K562 (cell line): Measurements from ENCODE around the gene LSM4. TPM values are rescaled to one million over a fixed set of nuclear protein-coding genes. Genes with fewer than 3 reads are reported as not detected.

Experiments
- ATAC-seq: fragments of 200-7000 bp; cut with Tn5 transposase; 3 replicates; pipeline ENCODE4 v1.9.1; 2020; ENCODE audit warnings: moderate library complexity
- BruUV-seq: library from RNA; stranded (reverse); fragments of 400-500 nt; replicated peaks from 2 replicates; lab custom pipeline; 2021; lab: Mats Ljungman, UMichigan
- CTCF ChIA-PET: fragments of 300-600 bp; formaldehyde crosslinking; extraction: SDS; loops from one replicate; lab custom pipeline; 2021; ENCODE audit warnings: low intra/inter-chr PET ratio; lab: Yijun Ruan, JAX
- POLR2A ChIA-PET: fragments of 300-600, 350-650 bp; sonication (Branson Sonifier 250); formaldehyde crosslinking; extraction: SDS; loops from one replicate; lab custom pipeline; 2021; ENCODE audit warnings: antibody characterized with exemption, inconsistent platforms; lab: Yijun Ruan, JAX
- DNase-seq, 4 experiments: peaks; one replicate each; pipeline versions ENCODE4 v3.0.0 to v3.0.0-alpha.2; 2011 to 2018; ENCODE audit warnings: low spot score in 3 of 4, mixed read lengths in 3 of 4; ENCODE audit errors: extremely low read depth in 1 of 4
- FAIRE-seq: peaks from 2 replicates; lab custom pipeline; 2011; peaks lifted over from hg19 to GRCh38; lab: Jason Lieb, UNC
- H2AFZ ChIP-seq: 2 replicates; pipeline ENCODE4 v1.6.0; 2011; ENCODE audit warnings: low read depth, low read length, control low read depth, inconsistent platforms
- H3K27ac ChIP-seq: fragments of 200-600 bp; 3 replicates; pipeline ENCODE4 v1.8.0; 2011; ENCODE audit warnings: low read depth, mild to moderate bottlenecking, control low read depth, inconsistent platforms, low read length, moderate library complexity, mixed read lengths; ENCODE audit errors: extremely low read depth
- H3K27me3 ChIP-seq, 2 experiments: fragments of 300-600 bp in 1 of 2; 2 replicates in 1 of 2; 3 replicates in 1 of 2; pipeline versions ENCODE4 v1.6.0 to v1.8.0; 2011; ENCODE audit warnings: inconsistent platforms in 2 of 2, low read length in 2 of 2, mild to moderate bottlenecking in 1 of 2, mixed read lengths in 1 of 2, moderate library complexity in 1 of 2; ENCODE audit not compliant: control insufficient read depth in 2 of 2, insufficient read depth in 2 of 2
- H3K36me3 ChIP-seq: fragments of 300-600 bp; 3 replicates; pipeline ENCODE4 v1.8.0; 2011; ENCODE audit warnings: mild to moderate bottlenecking, low read length, inconsistent platforms; ENCODE audit not compliant: control insufficient read depth, insufficient read depth
- H3K4me1 ChIP-seq, 2 experiments: fragments of 200-600 bp in 1 of 2; replicated peaks in 1 of 2; 2 replicates in 1 of 2; 3 replicates in 1 of 2; pipeline versions ENCODE4 v1.5.1 to v1.8.0; 2011; ENCODE audit warnings: inconsistent platforms in 2 of 2, low read length in 2 of 2, mild to moderate bottlenecking in 1 of 2, mixed read lengths in 1 of 2, moderate library complexity in 1 of 2; ENCODE audit not compliant: control insufficient read depth in 2 of 2, insufficient read depth in 2 of 2
- H3K4me2 ChIP-seq: 2 replicates; pipeline ENCODE4 v1.6.1; 2011; ENCODE audit warnings: low read length, control low read depth, inconsistent platforms, mixed read lengths; ENCODE audit not compliant: insufficient read depth
- H3K4me3 ChIP-seq: fragments of 200-600 bp; sonication (generic), shearing (Covaris generic); 2 replicates; pipeline ENCODE4 v1.5.1; 2016; ENCODE audit warnings: control low read depth, inconsistent platforms
- H3K79me2 ChIP-seq: fragments of 200-600 bp; 3 replicates; pipeline ENCODE4 v1.8.0; 2011; ENCODE audit warnings: low read length, inconsistent platforms; ENCODE audit not compliant: control insufficient read depth, insufficient read depth
- H3K9ac ChIP-seq, 2 experiments: 2 replicates each; pipeline versions ENCODE4 v1.6.0 to v1.6.1; 2011; ENCODE audit warnings: low read depth in 2 of 2, low read length in 2 of 2, control low read depth in 1 of 2, inconsistent platforms in 1 of 2, mild to moderate bottlenecking in 1 of 2, mixed read lengths in 1 of 2; ENCODE audit not compliant: insufficient read depth in 1 of 2
- H3K9me1 ChIP-seq: one replicate; pipeline ENCODE4 v1.6.0; 2011; ENCODE audit warnings: inconsistent platforms, mild to moderate bottlenecking, low read length, moderate library complexity; ENCODE audit not compliant: control insufficient read depth, insufficient read depth
- H3K9me3 ChIP-seq: replicated peaks from 2 replicates; pipeline ENCODE4 v1.5.1; 2011; ENCODE audit warnings: low read depth, low read length, inconsistent platforms; ENCODE audit not compliant: control insufficient read depth, insufficient read depth
- H4K20me1 ChIP-seq: replicated peaks from 2 replicates; pipeline ENCODE4 v1.6.1; 2011; ENCODE audit warnings: low read length, inconsistent platforms, mixed read lengths; ENCODE audit not compliant: control insufficient read depth, insufficient read depth
- EP300 ChIP-seq: IDR thresholded peaks from 2 replicates; pipeline ENCODE4 v1.6.1; 2012; ENCODE audit warnings: low read length, improper control_type of control experiment
- L3MBTL2 ChIP-seq: fragments of 450-650 bp; IDR thresholded peaks from 2 replicates; pipeline ENCODE4 v1.6.1; 2016; ENCODE audit warnings: mild to moderate bottlenecking, moderate library complexity
- SMC3 ChIP-seq: conservative IDR thresholded peaks from 2 replicates; pipeline ENCODE4 v1.6.1; 2011; ENCODE audit warnings: low read depth, low read length, improper control_type of control experiment; ENCODE audit not compliant: insufficient read depth
- ZNF143 ChIP-seq: sonication (generic); formaldehyde crosslinking; IDR thresholded peaks from 2 replicates; pipeline ENCODE4 v1.9.0; 2022; ENCODE audit warnings: mild to moderate bottlenecking, missing genetic modification reagents
- WGBS: fragments of 100-300 bp; shearing (Covaris generic); methylation state at CpG from one replicate; pipeline ENCODE4 v1.1.6; 2016; ENCODE audit warnings: low coverage, mixed read lengths; ENCODE audit not compliant: insufficient coverage; ENCODE audit errors: missing lambda C conversion rate; 5-methylcytosine and 5-hydroxymethylcytosine counted together
- in situ Hi-C: fragments of 300-500 bp; cut with MboI; formaldehyde crosslinking; loops from 4 replicates; pipeline ENCODE4 v1.15.0; 2018; ENCODE audit warnings: inconsistent platforms, mixed read lengths
- intact Hi-C: fragments of 100-400 bp; cut with micrococcal nuclease; formaldehyde crosslinking; loops from 2 replicates; pipeline ENCODE4 v1.14.2; 2022
- polyA plus RNA-seq, 8 experiments: library from polyadenylated mRNA; depleted of rRNA in 4 of 8; stranded (reverse) in 5 of 8; unstranded in 3 of 8; fragments of >200 nt; fragmentation: Nextera tagmentation in 2 of 8; fragmentation: Illumina TruSeq in 1 of 8; extraction: Ambion mirVana in 2 of 8; extraction: Trizol in 1 of 8; gene quantifications; 2 replicates each; pipeline versions ENCODE4 v1.2.1 to v1.2.3, GENCODE V29; 2011 to 2014; ENCODE audit warnings: inconsistent platforms in 1 of 8, missing spikeins in 1 of 8
- total RNA-seq, 7 experiments: library from RNA; depleted of rRNA in 6 of 7; stranded (reverse); fragments of >200 nt in 6 of 7; fragmentation: Illumina TruSeq in 2 of 7; extraction: Trizol in 2 of 7; gene quantifications; 2 replicates each; pipeline versions ENCODE4 v1.2.1 to v1.2.3, GENCODE V29; 2011 to 2021; ENCODE audit warnings: low replicate concordance in 1 of 7
- TF ChIP-seq, protein P1 (sequence below), 2 experiments: fragments of 450-650 bp in 1 of 2; sonication (generic) in 1 of 2; formaldehyde crosslinking in 1 of 2; IDR thresholded peaks in 1 of 2; conservative IDR thresholded peaks in 1 of 2; 2 replicates each; pipeline versions ENCODE4 v1.6.1 to v1.8.1; 2016 to 2023; ENCODE audit warnings: mild to moderate bottlenecking in 2 of 2, moderate library complexity in 2 of 2, inconsistent platforms in 1 of 2, missing genetic modification reagents in 1 of 2
- TF ChIP-seq, protein P2 (sequence below): fragments of 450-650 bp; IDR thresholded peaks from 2 replicates; pipeline ENCODE4 v1.6.1; 2016; ENCODE audit warnings: mild to moderate bottlenecking, moderate library complexity

The LSM4 gene
- total and polyA plus RNA-seq, 9 of the 15 experiments (the other 6 are each of a cell fraction or from before 2014, with no cell fraction given) = 11.9 to 763 (median 202) TPM

DNA sequence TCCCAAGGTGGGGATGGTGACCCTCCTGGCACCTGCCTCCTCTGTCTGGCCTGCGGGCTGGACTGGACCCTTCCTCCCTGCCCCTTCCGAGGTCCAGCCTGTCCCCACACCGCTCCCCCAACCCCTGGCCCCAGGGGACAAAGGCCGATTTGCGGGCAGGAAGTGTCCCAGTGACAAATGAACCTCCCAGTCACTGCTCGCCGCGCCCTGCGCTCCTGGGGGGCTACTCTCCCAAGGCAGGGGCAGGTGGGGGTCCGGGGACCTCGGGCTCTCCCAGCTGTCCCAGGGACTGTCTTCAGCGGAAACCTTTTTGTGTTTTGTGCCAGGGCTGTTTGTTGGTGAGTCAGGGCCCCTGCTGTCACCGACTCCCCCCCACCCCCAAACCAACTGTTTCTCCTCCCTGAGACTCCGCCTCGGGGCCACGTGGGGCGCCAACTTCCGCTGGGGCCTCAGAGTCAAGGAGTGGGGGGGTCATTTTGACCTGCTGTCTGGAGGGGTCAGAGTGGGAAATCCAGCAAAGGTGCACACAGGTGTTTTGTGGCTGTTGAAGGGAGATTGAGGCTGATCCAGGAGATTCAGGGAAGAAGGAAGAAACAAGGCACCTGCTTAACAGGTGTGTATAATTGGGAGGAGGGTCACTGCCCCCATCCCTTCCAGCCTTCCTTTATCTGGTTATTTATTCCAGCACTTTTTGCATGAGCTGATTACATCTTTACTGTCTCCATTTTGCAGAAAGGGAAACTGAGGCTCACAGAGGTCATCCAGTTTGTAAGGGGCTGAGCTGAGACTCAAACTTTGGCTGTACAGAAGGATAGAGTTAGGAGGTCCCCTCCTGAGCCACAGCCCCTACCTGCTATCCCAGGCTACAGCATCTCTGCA is 18.4 kb upstream of the LSM4 start:
- in situ Hi-C loops (loop anchor here (5.0 kb wide), 1 partner anchor 66 kb away; no protein-coding TSS in a partner anchor), intact Hi-C loops (loop anchor here (2.0 kb wide), 1 partner anchor 68 kb away; no protein-coding TSS in a partner anchor)
- peak; percentile 71 for FAIRE-seq
- 0% methylated on average over 14 of the region's 18 CpGs for WGBS
- peaks cover 29% of the 10 kb centered on the region for H3K79me2 ChIP-seq
- H3K9me3 ChIP-seq = no peaks in the 10 kb centered on the region
- H3K27me3 ChIP-seq = no peaks in the 10 kb centered on the region
- H3K9ac ChIP-seq = peak overlapping the region; percentile 83 to 91
- H3K4me2 ChIP-seq = peak overlapping the region; percentile 93
- peaks cover 37% of the 10 kb centered on the region for H3K36me3 ChIP-seq
- H3K4me1 ChIP-seq = peaks cover 9 to 36% of the 10 kb centered on the region in 2 experiments; a peak in 4 of 5 replicates
- peak; percentile 80 to 91 (median 86) for DNase-seq
- ChIA-PET CTCF (interaction anchor here (0.6 to 0.8 kb wide), 3 partner anchors 19 to 282 kb away, joined by 3 to 4 read pairs (median 3); partner anchors contain the start of gene LSM4), POLR2A (interaction anchor here (1.5 to 7.9 kb wide), 6 partner anchors 18 to 61 kb away, joined by 3 to 106 read pairs (median 10); partner anchors contain the start of genes GDF15 and JUND)
- H4K20me1 ChIP-seq = no peaks in the 10 kb centered on the region
- H3K9me1 ChIP-seq = no peaks in the 10 kb centered on the region
- ATAC-seq = peak; percentile 89
- H2AFZ ChIP-seq = peak overlapping the region; percentile 84
- TSS peak; percentile 59 for BruUV-seq
- peak overlapping the region; percentile 92 for H3K27ac ChIP-seq
- peak overlapping the region; percentile 97 for H3K4me3 ChIP-seq
- TF ChIP-seq EP300 = peak; percentile 40
- TF ChIP-seq, protein P1, sequence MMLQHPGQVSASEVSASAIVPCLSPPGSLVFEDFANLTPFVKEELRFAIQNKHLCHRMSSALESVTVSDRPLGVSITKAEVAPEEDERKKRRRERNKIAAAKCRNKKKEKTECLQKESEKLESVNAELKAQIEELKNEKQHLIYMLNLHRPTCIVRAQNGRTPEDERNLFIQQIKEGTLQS (IDR thresholded peaks at IDR 0.05) = peak; percentile 42; the same call in 1 of the 2 replicates
- TF ChIP-seq, protein P1 (CRISPR knock-in tag; conservative IDR thresholded peaks at IDR 0.05) = no peak
- no peak for TF ChIP-seq SMC3
- TF ChIP-seq ZNF143 (CRISPR knock-in tag) = no peak
- TF ChIP-seq L3MBTL2 = peak; percentile 35
- TF ChIP-seq, protein P2, sequence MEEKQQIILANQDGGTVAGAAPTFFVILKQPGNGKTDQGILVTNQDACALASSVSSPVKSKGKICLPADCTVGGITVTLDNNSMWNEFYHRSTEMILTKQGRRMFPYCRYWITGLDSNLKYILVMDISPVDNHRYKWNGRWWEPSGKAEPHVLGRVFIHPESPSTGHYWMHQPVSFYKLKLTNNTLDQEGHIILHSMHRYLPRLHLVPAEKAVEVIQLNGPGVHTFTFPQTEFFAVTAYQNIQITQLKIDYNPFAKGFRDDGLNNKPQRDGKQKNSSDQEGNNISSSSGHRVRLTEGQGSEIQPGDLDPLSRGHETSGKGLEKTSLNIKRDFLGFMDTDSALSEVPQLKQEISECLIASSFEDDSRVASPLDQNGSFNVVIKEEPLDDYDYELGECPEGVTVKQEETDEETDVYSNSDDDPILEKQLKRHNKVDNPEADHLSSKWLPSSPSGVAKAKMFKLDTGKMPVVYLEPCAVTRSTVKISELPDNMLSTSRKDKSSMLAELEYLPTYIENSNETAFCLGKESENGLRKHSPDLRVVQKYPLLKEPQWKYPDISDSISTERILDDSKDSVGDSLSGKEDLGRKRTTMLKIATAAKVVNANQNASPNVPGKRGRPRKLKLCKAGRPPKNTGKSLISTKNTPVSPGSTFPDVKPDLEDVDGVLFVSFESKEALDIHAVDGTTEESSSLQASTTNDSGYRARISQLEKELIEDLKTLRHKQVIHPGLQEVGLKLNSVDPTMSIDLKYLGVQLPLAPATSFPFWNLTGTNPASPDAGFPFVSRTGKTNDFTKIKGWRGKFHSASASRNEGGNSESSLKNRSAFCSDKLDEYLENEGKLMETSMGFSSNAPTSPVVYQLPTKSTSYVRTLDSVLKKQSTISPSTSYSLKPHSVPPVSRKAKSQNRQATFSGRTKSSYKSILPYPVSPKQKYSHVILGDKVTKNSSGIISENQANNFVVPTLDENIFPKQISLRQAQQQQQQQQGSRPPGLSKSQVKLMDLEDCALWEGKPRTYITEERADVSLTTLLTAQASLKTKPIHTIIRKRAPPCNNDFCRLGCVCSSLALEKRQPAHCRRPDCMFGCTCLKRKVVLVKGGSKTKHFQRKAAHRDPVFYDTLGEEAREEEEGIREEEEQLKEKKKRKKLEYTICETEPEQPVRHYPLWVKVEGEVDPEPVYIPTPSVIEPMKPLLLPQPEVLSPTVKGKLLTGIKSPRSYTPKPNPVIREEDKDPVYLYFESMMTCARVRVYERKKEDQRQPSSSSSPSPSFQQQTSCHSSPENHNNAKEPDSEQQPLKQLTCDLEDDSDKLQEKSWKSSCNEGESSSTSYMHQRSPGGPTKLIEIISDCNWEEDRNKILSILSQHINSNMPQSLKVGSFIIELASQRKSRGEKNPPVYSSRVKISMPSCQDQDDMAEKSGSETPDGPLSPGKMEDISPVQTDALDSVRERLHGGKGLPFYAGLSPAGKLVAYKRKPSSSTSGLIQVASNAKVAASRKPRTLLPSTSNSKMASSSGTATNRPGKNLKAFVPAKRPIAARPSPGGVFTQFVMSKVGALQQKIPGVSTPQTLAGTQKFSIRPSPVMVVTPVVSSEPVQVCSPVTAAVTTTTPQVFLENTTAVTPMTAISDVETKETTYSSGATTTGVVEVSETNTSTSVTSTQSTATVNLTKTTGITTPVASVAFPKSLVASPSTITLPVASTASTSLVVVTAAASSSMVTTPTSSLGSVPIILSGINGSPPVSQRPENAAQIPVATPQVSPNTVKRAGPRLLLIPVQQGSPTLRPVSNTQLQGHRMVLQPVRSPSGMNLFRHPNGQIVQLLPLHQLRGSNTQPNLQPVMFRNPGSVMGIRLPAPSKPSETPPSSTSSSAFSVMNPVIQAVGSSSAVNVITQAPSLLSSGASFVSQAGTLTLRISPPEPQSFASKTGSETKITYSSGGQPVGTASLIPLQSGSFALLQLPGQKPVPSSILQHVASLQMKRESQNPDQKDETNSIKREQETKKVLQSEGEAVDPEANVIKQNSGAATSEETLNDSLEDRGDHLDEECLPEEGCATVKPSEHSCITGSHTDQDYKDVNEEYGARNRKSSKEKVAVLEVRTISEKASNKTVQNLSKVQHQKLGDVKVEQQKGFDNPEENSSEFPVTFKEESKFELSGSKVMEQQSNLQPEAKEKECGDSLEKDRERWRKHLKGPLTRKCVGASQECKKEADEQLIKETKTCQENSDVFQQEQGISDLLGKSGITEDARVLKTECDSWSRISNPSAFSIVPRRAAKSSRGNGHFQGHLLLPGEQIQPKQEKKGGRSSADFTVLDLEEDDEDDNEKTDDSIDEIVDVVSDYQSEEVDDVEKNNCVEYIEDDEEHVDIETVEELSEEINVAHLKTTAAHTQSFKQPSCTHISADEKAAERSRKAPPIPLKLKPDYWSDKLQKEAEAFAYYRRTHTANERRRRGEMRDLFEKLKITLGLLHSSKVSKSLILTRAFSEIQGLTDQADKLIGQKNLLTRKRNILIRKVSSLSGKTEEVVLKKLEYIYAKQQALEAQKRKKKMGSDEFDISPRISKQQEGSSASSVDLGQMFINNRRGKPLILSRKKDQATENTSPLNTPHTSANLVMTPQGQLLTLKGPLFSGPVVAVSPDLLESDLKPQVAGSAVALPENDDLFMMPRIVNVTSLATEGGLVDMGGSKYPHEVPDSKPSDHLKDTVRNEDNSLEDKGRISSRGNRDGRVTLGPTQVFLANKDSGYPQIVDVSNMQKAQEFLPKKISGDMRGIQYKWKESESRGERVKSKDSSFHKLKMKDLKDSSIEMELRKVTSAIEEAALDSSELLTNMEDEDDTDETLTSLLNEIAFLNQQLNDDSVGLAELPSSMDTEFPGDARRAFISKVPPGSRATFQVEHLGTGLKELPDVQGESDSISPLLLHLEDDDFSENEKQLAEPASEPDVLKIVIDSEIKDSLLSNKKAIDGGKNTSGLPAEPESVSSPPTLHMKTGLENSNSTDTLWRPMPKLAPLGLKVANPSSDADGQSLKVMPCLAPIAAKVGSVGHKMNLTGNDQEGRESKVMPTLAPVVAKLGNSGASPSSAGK = no peak
